ENCODE data around the gene CLIC3. TPM values are rescaled to one million over a fixed set of nuclear protein-coding genes. Genes with fewer than 3 reads are reported as not detected.
A peak's percentile ranks its signal among the peaks of the same experiment; 100 is the strongest.

CLIC3 gene
- total RNA-seq, 1 experiment from 2014 or later, result 4.2 TPM

GRCh38 chr9:136991993-136992818 lies 4.2 kb downstream of the CLIC3 start, which contains the start of gene PAXX:
Gene PAXX (plus strand): TSS chr9:136992422. CDS start chr9:136992444, 22 bp downstream.
- no TSS peak for BruUV-seq (replicated peaks)
- intact Hi-C loops (cut with micrococcal nuclease), result loop anchor here (1.0 kb wide), 1 partner anchor 44 kb away; no protein-coding TSS in a partner anchor
- H3K27ac Mint-ChIP-seq (ENCODE audit: low read depth, unreplicated experiment), result peak within 1 kb of the TSS; percentile 81

GRCh38 chr9:136990242-136990911 lies 6.0 kb downstream of the CLIC3 start:
- peak overlapping the region; percentile 81 for H3K27ac Mint-ChIP-seq (ENCODE audit: low read depth, unreplicated experiment)
- no peak for DNase-seq (ENCODE audit: unreplicated experiment)
- peak overlapping the region; percentile 82 for H3K4me3 Mint-ChIP-seq (ENCODE audit: unreplicated experiment)
- intact Hi-C loops (cut with micrococcal nuclease), result no loop called here
- peaks cover 12% of the 10 kb centered on the region for H3K36me3 Mint-ChIP-seq (ENCODE audit: insufficient read depth, unreplicated experiment)
- POLR2A ChIA-PET, result interaction anchor here (0.7 kb wide), 1 partner anchor 168 kb away, joined by 3 read pairs; no protein-coding TSS in a partner anchor
- no peaks in the 10 kb centered on the region for H3K27me3 Mint-ChIP-seq (ENCODE audit: insufficient read depth, unreplicated experiment)
- CTCF ChIA-PET, result interaction anchor here (1.2 to 1.5 kb wide), 2 partner anchors 39 to 246 kb away, joined by 4 read pairs; no protein-coding TSS in a partner anchor
- no TSS peak for BruUV-seq (replicated peaks)
- no peaks in the 10 kb centered on the region for H3K9me3 Mint-ChIP-seq (ENCODE audit: unreplicated experiment)
- no peaks in the 10 kb centered on the region for H3K4me1 Mint-ChIP-seq (ENCODE audit: insufficient read depth, unreplicated experiment)
- TF ChIP-seq CTCF (IDR thresholded peaks at IDR 0.05; ENCODE audit: unreplicated experiment), result no peak

More at GRCh38 chr9:136991993-136992818, 4.2 kb downstream of the CLIC3 start, which contains the start of gene PAXX:
- DNase-seq (ENCODE audit: unreplicated experiment), result peak; percentile 88
- ChIA-PET CTCF (interaction anchor here (0.6 to 2.1 kb wide), 4 partner anchors 12 to 821 kb away, joined by 3 to 7 read pairs (median 4); no protein-coding TSS in a partner anchor), POLR2A (interaction anchor here (0.8 to 2.0 kb wide), 8 partner anchors 12 to 137 kb away, joined by 3 to 9 read pairs (median 5); partner anchors contain the start of genes EDF1 and FBXW5)
- Mint-ChIP-seq H3K4me3 (ENCODE audit: unreplicated experiment) (peak within 1 kb of the TSS; percentile 82), H3K27me3 (ENCODE audit: insufficient read depth, unreplicated experiment) (no peaks in the 10 kb centered on the region), H3K9me3 (ENCODE audit: unreplicated experiment) (no peaks in the 10 kb centered on the region), H3K36me3 (ENCODE audit: insufficient read depth, unreplicated experiment) (peaks cover 12% of the 10 kb centered on the region), H3K4me1 (ENCODE audit: insufficient read depth, unreplicated experiment) (no peaks in the 10 kb centered on the region)
- no peak for TF ChIP-seq CTCF (IDR thresholded peaks at IDR 0.05; ENCODE audit: unreplicated experiment)

- BruUV-seq (replicated peaks), result no TSS peak
- Mint-ChIP-seq H3K4me3 (ENCODE audit: unreplicated experiment) (no peak overlapping the region), H3K9me3 (ENCODE audit: unreplicated experiment) (no peaks in the 10 kb centered on the region), H3K27me3 (ENCODE audit: insufficient read depth, unreplicated experiment) (no peaks in the 10 kb centered on the region), H3K36me3 (ENCODE audit: insufficient read depth, unreplicated experiment) (peaks cover 11% of the 10 kb centered on the region), H3K4me1 (ENCODE audit: insufficient read depth, unreplicated experiment) (no peaks in the 10 kb centered on the region), H3K27ac (ENCODE audit: low read depth, unreplicated experiment) (no peak overlapping the region)
- ChIA-PET CTCF (interaction anchor here (0.8 kb wide), 1 partner anchor 27 kb away, joined by 3 read pairs; no protein-coding TSS in a partner anchor), POLR2A (no interaction called here)
- intact Hi-C loops (cut with micrococcal nuclease), result no loop called here
- no peak for DNase-seq (ENCODE audit: unreplicated experiment)
- TF ChIP-seq CTCF (IDR thresholded peaks at IDR 0.05; ENCODE audit: unreplicated experiment), result no peak
Measured at GRCh38 chr9:136988872-136989271, 7.5 kb downstream of the CLIC3 start.

GRCh38 chr9:136985853-136986252 lies 10.5 kb downstream of the CLIC3 start:
- Mint-ChIP-seq H3K27me3 (ENCODE audit: insufficient read depth, unreplicated experiment) (no peaks in the 10 kb centered on the region), H3K36me3 (ENCODE audit: insufficient read depth, unreplicated experiment) (no peaks in the 10 kb centered on the region), H3K4me3 (ENCODE audit: unreplicated experiment) (no peak overlapping the region), H3K27ac (ENCODE audit: low read depth, unreplicated experiment) (no peak overlapping the region), H3K9me3 (ENCODE audit: unreplicated experiment) (no peaks in the 10 kb centered on the region), H3K4me1 (ENCODE audit: insufficient read depth, unreplicated experiment) (no peaks in the 10 kb centered on the region)
- POLR2A ChIA-PET, result no interaction called here
- intact Hi-C loops (cut with micrococcal nuclease), result no loop called here
- no peak for DNase-seq (ENCODE audit: unreplicated experiment)
- CTCF ChIA-PET, result interaction anchor here (0.9 kb wide), 1 partner anchor 43 kb away, joined by 4 read pairs; no protein-coding TSS in a partner anchor
- no TSS peak for BruUV-seq (replicated peaks)
- TF ChIP-seq CTCF (IDR thresholded peaks at IDR 0.05; ENCODE audit: unreplicated experiment), result no peak
